ENCODE data around the gene PPARGC1A. TPM values are rescaled to one million over a fixed set of nuclear protein-coding genes. Genes with fewer than 3 reads are reported as not detected.
A peak's percentile ranks its signal among the peaks of the same experiment; 100 is the strongest.

The PPARGC1A gene
- total RNA-seq, 2 donors from 2014 or later = 9.2 to 14.7 TPM

DNA sequence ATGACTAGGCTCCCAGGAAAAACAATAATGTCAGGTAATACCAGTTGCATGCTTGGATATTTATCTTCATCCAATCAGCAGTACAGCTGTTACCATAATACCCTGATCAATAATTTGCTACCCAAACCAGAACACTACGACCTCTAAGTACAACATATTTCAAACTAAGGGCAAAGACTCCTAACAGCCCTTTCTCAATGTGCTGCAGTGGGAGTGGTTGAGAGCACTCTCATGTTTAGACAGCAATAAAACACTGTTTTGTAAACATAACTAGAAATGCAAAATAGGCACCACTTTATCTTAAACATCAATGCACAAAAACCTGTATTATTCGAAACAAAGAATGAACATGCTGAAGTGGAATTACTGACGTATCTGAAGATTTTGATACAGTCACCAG is 28.9 kb downstream of the PPARGC1A start:
- intact Hi-C loops (cut with DNase I) = no loop called here
- Histone ChIP-seq H3K27me3 (replicated peaks; ENCODE audit: insufficient read depth) (no peaks in the 10 kb centered on the region), H3K4me3 (no peak overlapping the region), H3K4me1 (replicated peaks) (peaks cover 4% of the 10 kb centered on the region), H3K27ac (no peak overlapping the region), H3K9me3 (no peaks in the 10 kb centered on the region), H3K36me3 (no peaks in the 10 kb centered on the region)
- 70% methylated on average over 3 of the region's 3 CpGs for WGBS
- DNase-seq (ENCODE audit: low spot score) = no peak
- TF ChIP-seq CTCF (IDR thresholded peaks at IDR 0.05) = no peak

- 57% methylated on average over 4 of the region's 4 CpGs for WGBS
- peak in 1 of 4 experiments; percentile 19 for TF ChIP-seq CTCF (IDR thresholded peaks at IDR 0.05)
- TF ChIP-seq POLR2AphosphoS5 (IDR thresholded peaks at IDR 0.05) = no peak
- no peaks in the 10 kb centered on the region for H3K27me3 ChIP-seq (replicated peaks; ENCODE audit: insufficient read depth)
- peaks cover 4% of the 10 kb centered on the region for H3K4me1 ChIP-seq (replicated peaks)
- DNase-seq (ENCODE audit: low spot score) = no peak
- intact Hi-C loops (cut with DNase I) = no loop called here
- no peaks in the 10 kb centered on the region for H3K36me3 ChIP-seq
- H3K27ac ChIP-seq = no peak overlapping the region
- H3K4me3 ChIP-seq = no peak overlapping the region
- H3K9me3 ChIP-seq = no peaks in the 10 kb centered on the region
Measured at GRCh38 chr4:23857367-23857959, 32.4 kb downstream of the PPARGC1A start.

DNA sequence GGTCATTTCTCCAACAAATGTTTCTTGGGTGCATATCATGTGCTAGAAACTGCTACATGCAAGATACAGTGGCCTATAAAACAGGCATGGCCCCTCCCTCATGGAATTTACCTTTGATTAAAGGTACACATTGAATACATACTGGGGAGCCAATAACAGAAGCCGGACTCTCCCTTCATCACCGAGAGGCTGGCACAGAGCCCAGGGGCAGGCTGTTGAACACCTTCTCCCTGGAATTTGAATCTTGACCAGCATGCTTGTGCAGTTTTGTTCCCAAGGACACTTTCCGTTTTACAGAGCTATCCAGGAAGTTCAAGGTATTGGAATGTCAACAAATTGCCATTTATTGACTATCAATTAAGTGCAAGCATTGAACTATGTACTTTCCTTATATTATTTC is 33.2 kb downstream of the PPARGC1A start:
- Histone ChIP-seq H3K36me3 (no peaks in the 10 kb centered on the region), H3K4me1 (replicated peaks) (peaks cover 4% of the 10 kb centered on the region), H3K9me3 (no peaks in the 10 kb centered on the region), H3K27ac (no peak overlapping the region), H3K4me3 (no peak overlapping the region), H3K27me3 (replicated peaks; ENCODE audit: insufficient read depth) (no peaks in the 10 kb centered on the region)
- TF ChIP-seq CTCF (IDR thresholded peaks at IDR 0.05) = no peak
- no peak for TF ChIP-seq POLR2AphosphoS5 (IDR thresholded peaks at IDR 0.05)
- TF ChIP-seq POLR2A (IDR thresholded peaks at IDR 0.05) = no peak
- DNase-seq (ENCODE audit: low spot score) = peak; percentile 37
- intact Hi-C loops (cut with DNase I) = no loop called here
- WGBS = 56% methylated on average over 3 of the region's 3 CpGs

DNA sequence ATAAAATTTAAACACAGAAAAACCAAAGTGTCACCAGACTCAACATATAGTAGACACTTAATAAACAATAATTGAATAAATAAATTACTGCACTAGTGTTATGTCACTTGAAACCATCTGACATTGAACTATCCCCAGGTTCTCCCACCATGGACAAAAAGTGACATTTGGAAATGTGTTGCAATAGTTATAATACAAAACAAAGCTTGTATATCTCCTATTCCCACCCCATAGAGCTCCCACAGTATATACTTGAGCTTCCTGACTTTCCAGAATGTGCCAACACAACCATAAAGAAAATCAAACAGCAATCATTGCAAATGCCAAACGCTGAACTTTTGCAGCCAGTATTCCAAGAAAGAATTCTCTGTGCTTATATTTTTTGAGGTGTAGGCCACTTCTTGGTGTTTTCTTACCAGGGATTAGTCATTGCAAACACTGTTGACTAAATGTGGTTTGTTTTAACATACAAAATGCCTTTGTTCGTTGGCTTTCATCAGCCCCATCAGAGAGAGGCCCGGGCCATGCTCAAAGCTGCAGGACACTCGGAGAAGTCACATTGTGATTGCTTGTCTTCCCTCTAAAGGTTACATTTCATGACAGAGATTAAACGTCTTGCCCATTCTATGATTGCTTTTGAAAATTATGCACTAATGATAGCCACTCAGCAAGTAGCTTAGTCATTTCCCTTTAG is 33.8 kb downstream of the PPARGC1A start:
- Histone ChIP-seq H3K4me1 (replicated peaks) (peaks cover 4% of the 10 kb centered on the region), H3K36me3 (no peaks in the 10 kb centered on the region), H3K4me3 (no peak overlapping the region), H3K27ac (no peak overlapping the region), H3K27me3 (replicated peaks; ENCODE audit: insufficient read depth) (no peaks in the 10 kb centered on the region), H3K9me3 (no peaks in the 10 kb centered on the region)
- intact Hi-C loops (cut with DNase I) = no loop called here
- no peak for DNase-seq (ENCODE audit: low spot score)
- TF ChIP-seq CTCF (IDR thresholded peaks at IDR 0.05) (no peak), POLR2A (IDR thresholded peaks at IDR 0.05) (no peak), POLR2AphosphoS5 (IDR thresholded peaks at IDR 0.05) (no peak)
- WGBS = 41% methylated on average over 5 of the region's 5 CpGs
